Activated T-helper 2 cell treated with anti-CD3 and anti-CD28 coated beads, Interferon-gamma antibody, Interleukin-2, Interleukin-4, amounts not matched to agents 10 μg/mL and 5 μg/mL and 100 μg/mL, durations not matched to agents 14 hours and 24 hours and 36 hours (primary cell): Measurements from ENCODE around the gene GADD45B. TPM values are rescaled to one million over a fixed set of nuclear protein-coding genes. Genes with fewer than 3 reads are reported as not detected.
"Not testable (repeated sequence)": the region's sequence is repeated elsewhere in the genome, so short reads cannot be mapped to it uniquely, and the experiment has no call there.

Source experiments
- DNase-seq: peaks from one replicate; pipeline ENCODE4 v3.0.0; 2021; ENCODE audit warnings: low spot score
- H3K27ac Mint-ChIP-seq: one replicate; pipeline ENCODE4 v1.8.0; 2021; ENCODE audit warnings: mixed read lengths
- H3K27me3 Mint-ChIP-seq: one replicate; pipeline ENCODE4 v1.8.0; 2021; ENCODE audit warnings: low read depth, mixed read lengths
- H3K36me3 Mint-ChIP-seq: one replicate; pipeline ENCODE4 v1.8.0; 2021; ENCODE audit warnings: low read depth, mixed read lengths
- H3K4me1 Mint-ChIP-seq: one replicate; pipeline ENCODE4 v1.8.0; 2021; ENCODE audit warnings: low read depth, mixed read lengths
- H3K4me3 Mint-ChIP-seq: one replicate; pipeline ENCODE4 v1.8.0; 2021; ENCODE audit warnings: low read depth, mild to moderate bottlenecking, moderate library complexity, mixed read lengths
- H3K9me3 Mint-ChIP-seq: one replicate; pipeline ENCODE4 v1.8.0; 2021; ENCODE audit warnings: mixed read lengths
- intact Hi-C: fragments of 100-400 bp; cut with micrococcal nuclease; formaldehyde crosslinking; loops from one replicate; pipeline ENCODE4 v1.15.1; 2023
- total RNA-seq: library from RNA; stranded (reverse); gene quantifications from 2 replicates; pipeline ENCODE4 v1.2.3, GENCODE V29; 2022

The GADD45B gene
- total RNA-seq, 1 donor from 2014 or later = 90.7 TPM

GRCh38 chr19:2464389-2464788 is 11.5 kb upstream of the GADD45B start:
- Mint-ChIP-seq H3K4me3 (no peak overlapping the region), H3K9me3 (no peaks in the 10 kb centered on the region), H3K27me3 (no peaks in the 10 kb centered on the region), H3K36me3 (no peaks in the 10 kb centered on the region), H3K27ac (no peak overlapping the region), H3K4me1 (peaks cover 9% of the 10 kb centered on the region)
- intact Hi-C loops = no loop called here
- DNase-seq = no peak

GRCh38 chr19:2468596-2468995 is 7.3 kb upstream of the GADD45B start:
- Mint-ChIP-seq H3K4me1 (peaks cover 7% of the 10 kb centered on the region), H3K36me3 (no peaks in the 10 kb centered on the region), H3K9me3 (no peaks in the 10 kb centered on the region), H3K27ac (no peak overlapping the region), H3K4me3 (no peak overlapping the region), H3K27me3 (peaks cover 3% of the 10 kb centered on the region)
- intact Hi-C loops = no loop called here
- DNase-seq = no peak

- intact Hi-C loops = no loop called here
These were observed 6.6 kb upstream of the GADD45B start for GRCh38 chr19:2469102-2469914.

GRCh38 chr19:2469915-2470200 is 6.1 kb upstream of the GADD45B start:
- H3K27ac Mint-ChIP-seq, DNase-seq, H3K9me3 Mint-ChIP-seq, H3K36me3 Mint-ChIP-seq, H3K27me3 Mint-ChIP-seq, intact Hi-C loops, H3K4me1 Mint-ChIP-seq, H3K4me3 Mint-ChIP-seq: not testable (repeated sequence)

More at GRCh38 chr19:2469102-2469914, 6.6 kb upstream of the GADD45B start:
- Mint-ChIP-seq H3K27me3 (peaks cover 3% of the 10 kb centered on the region), H3K27ac (no peak overlapping the region), H3K9me3 (no peaks in the 10 kb centered on the region), H3K4me1 (peaks cover 7% of the 10 kb centered on the region), H3K36me3 (no peaks in the 10 kb centered on the region), H3K4me3 (no peak overlapping the region)
- no peak for DNase-seq

GRCh38 chr19:2474232-2475017 is 1.5 kb upstream of the GADD45B start:
- peaks cover 11% of the 10 kb centered on the region for H3K4me1 Mint-ChIP-seq
- H3K9me3 Mint-ChIP-seq = no peaks in the 10 kb centered on the region
- peak overlapping the region; percentile 79 for H3K27ac Mint-ChIP-seq
- H3K36me3 Mint-ChIP-seq = peaks cover 28% of the 10 kb centered on the region
- DNase-seq = peak; percentile 84
- H3K4me3 Mint-ChIP-seq = peak overlapping the region; percentile 84
- intact Hi-C loops = loop anchor here (1.0 kb wide), 3 partner anchors 105 to 163 kb away; no protein-coding TSS in a partner anchor
- H3K27me3 Mint-ChIP-seq = peaks cover 3% of the 10 kb centered on the region

- H3K36me3 Mint-ChIP-seq = peaks cover 28% of the 10 kb centered on the region
- H3K9me3 Mint-ChIP-seq = no peaks in the 10 kb centered on the region
- peak overlapping the region; percentile 96 for H3K4me3 Mint-ChIP-seq
- H3K4me1 Mint-ChIP-seq = peaks cover 13% of the 10 kb centered on the region
- H3K27ac Mint-ChIP-seq = peak overlapping the region; percentile 79
- peak; percentile 64 for DNase-seq
- intact Hi-C loops = no loop called here
- H3K27me3 Mint-ChIP-seq = peaks cover 3% of the 10 kb centered on the region
These were observed 767 bp upstream of the GADD45B start for GRCh38 chr19:2475018-2475701.

- H3K27me3 Mint-ChIP-seq = peaks cover 3% of the 10 kb centered on the region
- H3K36me3 Mint-ChIP-seq = peaks cover 28% of the 10 kb centered on the region
- intact Hi-C loops = loop anchor here (1.0 kb wide), 1 partner anchor 77 kb away; no protein-coding TSS in a partner anchor
- H3K4me1 Mint-ChIP-seq = peaks cover 13% of the 10 kb centered on the region
- DNase-seq = peak; percentile 66
- peak overlapping the region; percentile 96 for H3K4me3 Mint-ChIP-seq
- H3K27ac Mint-ChIP-seq = peak overlapping the region; percentile 89
- H3K9me3 Mint-ChIP-seq = no peaks in the 10 kb centered on the region
These were observed 669 bp downstream of the GADD45B start for GRCh38 chr19:2476451-2477140.

GRCh38 chr19:2477141-2477710 is 1.3 kb downstream of the GADD45B start:
- peak overlapping the region; percentile 89 for H3K27ac Mint-ChIP-seq
- intact Hi-C loops = no loop called here
- peaks cover under 1% of the 10 kb centered on the region for H3K9me3 Mint-ChIP-seq
- H3K4me3 Mint-ChIP-seq = peak overlapping the region; percentile 96
- H3K36me3 Mint-ChIP-seq = peaks cover 28% of the 10 kb centered on the region
- peaks cover 13% of the 10 kb centered on the region for H3K4me1 Mint-ChIP-seq
- H3K27me3 Mint-ChIP-seq = peaks cover 3% of the 10 kb centered on the region
- no peak for DNase-seq

- Mint-ChIP-seq H3K27ac (peak overlapping the region; percentile 77), H3K4me1 (peaks cover 13% of the 10 kb centered on the region), H3K27me3 (peaks cover 2% of the 10 kb centered on the region), H3K9me3 (peaks cover 4% of the 10 kb centered on the region), H3K4me3 (peak overlapping the region; percentile 96), H3K36me3 (peaks cover 28% of the 10 kb centered on the region)
- DNase-seq = peak; percentile 31
- intact Hi-C loops = loop anchor here (2.0 kb wide), 2 partner anchors 17 to 55 kb away; no protein-coding TSS in a partner anchor
These were observed 1.8 kb downstream of the GADD45B start for GRCh38 chr19:2477732-2478191.

GRCh38 chr19:2478278-2478755 is 2.4 kb downstream of the GADD45B start:
- peak; percentile 39 for DNase-seq
- peaks cover 28% of the 10 kb centered on the region for H3K36me3 Mint-ChIP-seq
- H3K27me3 Mint-ChIP-seq = no peaks in the 10 kb centered on the region
- H3K4me1 Mint-ChIP-seq = peaks cover 13% of the 10 kb centered on the region
- intact Hi-C loops = loop anchor here (2.0 kb wide), 2 partner anchors 16 to 54 kb away; no protein-coding TSS in a partner anchor
- peak overlapping the region; percentile 72 for H3K27ac Mint-ChIP-seq
- peaks cover 4% of the 10 kb centered on the region for H3K9me3 Mint-ChIP-seq
- peak overlapping the region; percentile 96 for H3K4me3 Mint-ChIP-seq

- Mint-ChIP-seq H3K27ac (peak overlapping the region; percentile 72), H3K4me3 (peak overlapping the region; percentile 96), H3K9me3 (peaks cover 8% of the 10 kb centered on the region), H3K27me3 (peaks cover 3% of the 10 kb centered on the region), H3K4me1 (peaks cover 13% of the 10 kb centered on the region), H3K36me3 (peaks cover 28% of the 10 kb centered on the region)
- peak; percentile 67 for DNase-seq
- intact Hi-C loops = loop anchor here (2.0 kb wide), 2 partner anchors 16 to 54 kb away; no protein-coding TSS in a partner anchor
These were observed 3.0 kb downstream of the GADD45B start for GRCh38 chr19:2478756-2479555.
